GM18508 (cell line): ENCODE measurements around the gene SAP25.
"Not testable (repeated sequence)": the region's sequence is repeated elsewhere in the genome, so short reads cannot be mapped to it uniquely, and the experiment has no call there.

Experiments used
- ATAC-seq: cut with Tn5 transposase; IDR thresholded peaks from one replicate; pipeline ENCODE4 v1.9.1; 2021; ENCODE audit warnings: moderate number of reproducible peaks; ENCODE audit not compliant: insufficient read depth, unreplicated experiment

The SAP25 gene

GRCh38 chr7:100563809-100564400, 9.8 kb downstream of the SAP25 start:
- no peak for ATAC-seq

GRCh38 chr7:100563100-100563564, 10.6 kb downstream of the SAP25 start:
- ATAC-seq, result no peak

GRCh38 chr7:100562195-100563099, 11.3 kb downstream of the SAP25 start:
- ATAC-seq, result no peak

DNA sequence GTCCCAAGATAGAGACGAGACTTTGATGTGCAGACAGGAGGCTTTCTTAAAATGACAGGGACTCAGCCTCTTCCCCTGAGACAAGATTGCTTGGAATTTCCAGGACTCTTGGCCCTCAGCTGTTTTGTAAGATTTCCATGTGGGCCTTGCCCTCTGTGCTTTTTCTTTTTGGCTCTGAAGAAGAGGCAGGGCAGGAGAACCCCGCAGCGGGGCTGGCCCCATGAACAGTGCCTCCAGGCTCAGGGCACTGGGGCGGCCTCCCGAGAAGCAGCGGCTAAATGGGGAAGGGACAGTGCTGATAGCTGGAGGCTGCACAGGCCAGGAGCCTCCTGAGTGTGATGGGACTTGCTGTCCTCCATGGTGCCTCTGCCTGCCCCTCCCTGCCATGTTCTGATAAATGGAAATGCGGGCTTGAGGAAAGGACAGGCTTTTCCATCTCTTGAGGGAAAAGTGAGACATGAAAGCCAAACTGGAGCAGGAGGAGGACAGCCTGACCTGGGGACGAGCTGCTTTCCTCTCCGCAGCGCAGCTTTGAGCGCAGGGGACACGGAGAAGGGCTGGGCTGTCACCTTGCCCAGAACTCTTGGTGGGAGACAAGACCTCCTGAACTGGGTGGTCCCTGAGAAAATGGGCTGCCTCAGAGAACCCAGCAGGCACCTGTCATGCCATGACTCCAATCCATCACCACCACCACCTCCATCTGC, 12.1 kb downstream of the SAP25 start:
- no peak for ATAC-seq

- no peak for ATAC-seq
These were observed 14.6 kb downstream of the SAP25 start for GRCh38 chr7:100559127-100559526.

GRCh38 chr7:100556541-100556940, 17.2 kb downstream of the SAP25 start:
- ATAC-seq, result no peak

DNA sequence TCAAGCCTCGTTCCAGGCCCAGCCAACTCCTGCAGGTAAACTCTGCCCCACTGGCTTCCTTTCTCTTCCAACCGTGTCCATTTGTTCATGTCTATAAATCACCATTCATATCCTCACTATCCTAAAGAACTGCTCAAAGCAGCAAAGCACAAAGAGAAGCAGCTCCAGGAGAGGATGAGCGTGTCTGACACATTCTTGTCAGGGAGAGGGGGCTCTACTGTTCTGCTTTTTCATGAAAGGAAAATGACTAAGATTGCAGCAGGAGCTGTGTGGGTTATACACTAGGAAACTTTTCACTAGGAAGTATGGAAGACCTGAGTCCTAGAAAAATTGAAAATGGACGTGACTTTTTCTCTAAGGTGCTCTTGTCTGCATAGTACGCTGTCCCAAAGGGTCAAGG, 18.0 kb downstream of the SAP25 start:
- no peak for ATAC-seq

DNA sequence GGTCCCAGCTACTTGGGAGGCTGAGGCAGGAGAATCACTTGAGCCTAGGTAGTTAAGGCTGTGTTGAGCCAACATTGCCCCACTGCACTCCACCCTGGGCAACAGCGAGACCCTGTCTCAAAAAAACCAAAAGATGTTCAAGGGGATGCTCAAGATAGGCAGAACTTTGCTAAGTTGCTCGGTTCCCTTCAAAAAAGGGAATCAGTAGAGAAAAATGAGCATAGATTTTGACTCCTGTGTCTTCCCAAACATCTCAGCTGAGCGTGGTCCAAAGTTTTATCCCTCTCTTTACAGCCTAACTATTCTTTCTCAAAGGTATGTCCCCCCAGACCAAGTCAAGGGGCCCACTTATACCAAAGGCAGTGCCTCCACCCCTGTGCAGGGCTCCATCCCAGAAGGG, 20.7 kb downstream of the SAP25 start:
- ATAC-seq, result no peak

DNA sequence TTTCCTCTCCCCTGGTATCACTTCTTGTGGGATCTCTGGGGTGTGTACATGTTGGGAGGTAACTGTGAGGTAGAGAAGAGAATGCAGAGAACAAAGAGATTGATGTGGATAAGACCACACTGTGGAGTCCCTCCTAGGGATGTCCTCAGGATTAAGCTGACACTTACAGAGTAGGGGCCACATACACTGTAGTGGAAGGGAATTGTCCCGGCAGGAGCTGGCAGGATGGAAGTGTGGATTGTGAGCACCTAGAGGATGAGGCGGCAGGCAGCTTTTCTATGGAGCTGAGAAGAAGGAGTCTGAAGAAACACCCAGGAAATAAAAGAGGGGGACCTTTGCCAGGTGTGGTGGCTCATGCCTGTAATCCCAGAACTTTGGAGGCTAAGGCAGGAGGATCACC, 21.2 kb downstream of the SAP25 start:
- no peak for ATAC-seq

DNA sequence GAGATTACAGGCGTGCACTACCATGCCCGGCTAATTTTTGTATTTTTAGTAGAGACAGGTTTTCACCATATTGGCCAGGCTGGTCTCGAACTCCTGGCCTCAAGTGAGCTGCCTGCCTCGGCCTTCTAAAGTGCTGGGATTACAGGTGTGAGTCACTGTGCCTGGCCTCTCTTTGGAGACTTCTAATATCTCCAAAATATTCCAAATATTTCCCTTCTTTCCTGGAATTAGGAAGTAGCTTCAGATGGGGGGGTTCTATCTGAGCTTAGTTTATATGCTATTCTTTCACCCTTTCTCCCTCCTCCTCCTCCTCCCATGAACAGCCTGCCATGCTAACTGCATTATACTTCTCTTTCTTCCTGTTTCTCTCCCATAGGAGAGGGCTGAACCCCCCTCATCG, 25.3 kb downstream of the SAP25 start:
- not testable (repeated sequence) for ATAC-seq

DNA sequence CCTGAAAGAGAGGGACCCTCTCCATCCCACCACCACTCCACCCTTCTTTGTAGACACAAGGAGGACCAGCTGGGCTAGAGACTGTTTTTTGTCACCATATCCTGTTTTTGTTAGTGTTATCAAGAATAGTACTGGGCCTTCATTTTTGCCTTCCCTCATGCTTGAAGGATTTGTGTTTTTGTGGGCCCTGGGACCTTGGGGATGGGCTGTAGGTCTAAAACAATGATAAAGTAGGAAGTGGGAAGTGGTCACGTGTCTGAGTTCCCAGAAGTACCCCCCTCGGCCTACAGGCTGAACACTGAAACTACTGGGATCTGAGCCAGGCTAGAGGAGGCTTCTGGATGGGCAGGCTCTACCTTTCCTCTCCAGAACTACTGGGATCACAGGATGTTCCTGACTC, 25.8 kb downstream of the SAP25 start:
- no peak for ATAC-seq

- no peak for ATAC-seq
These were observed 26.5 kb downstream of the SAP25 start for GRCh38 chr7:100546926-100547800.

DNA sequence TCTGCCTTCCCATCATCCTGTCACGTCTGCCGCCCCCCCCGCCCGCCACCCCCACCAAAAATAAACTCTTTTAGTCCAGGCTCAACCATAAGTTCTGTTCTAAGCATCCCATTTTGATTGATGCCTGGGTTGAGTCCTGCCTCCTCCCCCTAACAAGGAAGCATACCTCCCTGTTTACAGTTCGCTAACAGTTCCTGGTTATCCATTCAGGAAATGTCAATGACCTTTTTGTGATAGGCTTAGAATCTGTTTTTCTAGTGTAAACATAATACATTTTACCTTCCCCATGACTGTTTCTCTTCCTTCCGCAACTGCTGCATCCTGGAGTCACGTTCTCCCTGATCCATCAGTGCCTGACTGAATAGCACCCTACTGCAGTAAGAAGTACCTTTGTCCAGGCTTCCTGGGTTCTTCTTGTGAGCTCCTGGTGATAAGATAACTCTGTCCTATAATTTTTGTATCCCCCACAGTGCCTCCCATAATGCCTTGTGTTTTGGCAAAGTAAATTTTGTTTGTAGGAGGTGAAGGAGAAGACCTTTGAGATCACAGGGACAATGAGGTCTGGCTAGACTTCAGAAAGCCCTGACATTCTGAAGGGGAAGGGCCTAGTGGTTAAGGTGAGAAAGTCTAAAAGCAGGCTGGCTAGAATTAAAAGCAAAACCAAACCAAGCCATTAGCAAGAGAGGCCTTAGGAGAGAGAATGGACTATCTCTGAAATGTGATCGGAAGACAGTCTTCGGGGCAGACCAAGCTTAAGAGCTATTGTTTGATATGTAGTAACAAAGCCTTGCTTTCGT, 27.4 kb downstream of the SAP25 start:
- no peak for ATAC-seq

DNA sequence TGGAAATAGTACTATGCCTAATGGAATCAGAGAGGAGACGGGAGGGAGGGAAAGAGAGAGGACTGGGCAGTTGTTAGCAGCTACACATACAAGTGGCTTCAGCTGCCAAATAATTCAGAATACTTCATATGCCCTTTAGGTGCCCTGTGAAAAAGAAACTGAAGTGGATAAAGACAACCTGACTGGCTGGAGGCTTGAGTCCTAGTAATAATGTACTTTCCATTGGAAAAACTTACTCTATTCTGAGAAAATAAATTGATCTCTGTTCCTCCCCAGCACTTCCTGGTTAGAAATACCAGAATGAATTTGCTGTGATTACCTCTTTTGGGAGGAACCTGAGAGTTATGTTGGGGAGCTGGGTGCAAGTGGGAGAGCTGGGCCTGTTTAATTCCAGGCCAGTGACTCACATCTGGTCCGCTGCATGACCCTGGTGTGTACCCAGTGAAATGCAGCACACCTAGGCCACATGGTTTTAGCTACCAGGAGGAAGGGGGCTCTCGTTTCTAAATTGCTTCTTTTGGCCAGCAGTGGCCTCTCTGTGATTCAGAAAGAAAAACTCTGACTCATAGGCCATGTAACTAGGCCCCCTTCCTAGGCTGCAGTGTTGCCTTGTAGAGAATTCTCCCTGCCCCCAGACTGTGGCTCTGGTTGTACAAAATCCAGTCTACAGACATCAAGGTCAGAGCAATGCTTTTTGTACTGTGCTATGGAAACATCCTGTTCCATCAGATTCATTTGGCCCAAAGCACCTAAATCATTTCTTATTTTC, 28.2 kb downstream of the SAP25 start:
- peak; percentile 34 for ATAC-seq

DNA sequence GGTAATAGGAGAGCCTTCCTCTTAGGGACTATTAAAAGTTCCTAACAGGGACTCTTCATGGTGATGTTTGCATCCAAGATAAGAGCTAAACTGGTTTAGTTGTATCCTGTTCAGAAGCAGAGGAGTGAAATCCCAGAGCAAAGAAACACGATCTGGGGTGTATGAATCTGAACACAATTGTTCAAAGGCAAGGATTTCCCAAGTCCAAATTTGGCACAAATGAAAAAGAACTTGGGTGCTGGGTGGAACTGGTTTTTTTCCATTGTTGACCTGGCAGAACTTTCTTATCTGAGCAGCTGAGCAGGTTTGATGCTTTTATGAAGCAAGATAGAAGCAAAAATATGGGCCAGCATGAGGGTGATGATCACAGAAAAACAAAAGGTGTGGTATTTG, 28.7 kb downstream of the SAP25 start:
- no peak for ATAC-seq

DNA sequence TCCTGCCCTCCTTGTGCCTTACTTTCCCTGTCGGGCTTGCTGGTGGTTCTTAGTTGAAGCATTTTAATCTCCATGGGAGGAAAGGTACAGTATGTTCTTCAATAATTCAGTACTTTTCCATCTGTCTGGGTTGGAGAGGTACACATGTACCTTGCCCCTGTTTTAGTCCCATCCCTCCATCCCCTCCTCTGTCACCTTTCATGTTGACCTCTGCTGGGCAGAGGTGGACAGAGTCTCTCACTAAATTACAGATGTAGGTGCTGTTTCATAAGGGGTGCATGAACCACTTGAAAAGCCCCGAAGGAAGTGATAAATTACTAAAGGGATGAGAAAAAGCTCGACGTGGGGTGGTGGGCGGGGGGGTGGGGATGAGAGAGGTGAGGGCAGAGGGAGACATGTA, 29.3 kb downstream of the SAP25 start:
- ATAC-seq, result no peak

DNA sequence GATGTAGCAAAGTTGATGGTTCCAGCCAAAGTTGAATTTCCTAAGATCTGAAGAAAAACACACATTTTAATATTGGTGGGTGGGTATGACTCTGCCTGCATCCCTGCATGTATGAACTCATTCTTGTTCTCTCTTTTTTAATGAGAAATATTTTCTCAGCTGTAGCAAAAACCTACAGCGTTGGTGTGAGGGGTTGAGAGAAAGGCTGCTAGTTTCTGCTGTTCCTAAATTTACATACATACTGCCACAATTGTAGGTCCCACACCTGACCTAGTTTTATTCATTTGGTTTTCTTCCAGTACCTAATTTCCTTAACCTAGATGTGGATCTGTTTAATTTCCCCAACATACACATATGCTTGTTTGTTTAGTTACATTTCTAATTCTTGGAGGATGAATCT, 30.1 kb downstream of the SAP25 start:
- ATAC-seq, result no peak

DNA sequence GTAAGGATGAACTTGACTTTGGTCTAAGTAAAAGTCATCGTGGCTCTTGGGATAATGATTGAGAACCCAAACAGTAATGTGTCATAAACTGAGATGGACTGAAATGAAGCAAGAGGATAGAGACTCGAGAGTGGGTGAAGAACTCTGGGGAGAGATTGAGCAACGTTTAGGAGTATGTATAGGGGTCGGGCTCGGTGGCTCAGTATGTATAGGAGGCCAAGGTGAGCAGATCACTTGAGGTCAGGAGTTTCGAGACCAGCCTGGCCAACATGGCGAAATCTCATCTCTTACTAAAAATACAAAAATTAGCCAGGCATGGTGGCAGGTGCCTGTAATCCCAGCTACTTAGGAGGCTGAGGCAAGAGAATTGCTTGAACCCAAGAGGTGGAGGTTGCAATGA, 32.4 kb downstream of the SAP25 start:
- ATAC-seq, result not testable (repeated sequence)
